GM12878 (cell line): ENCODE data around the gene LLPH. TPM values are rescaled to one million over a fixed set of nuclear protein-coding genes. Genes with fewer than 3 reads are reported as not detected.
A peak's percentile ranks its signal among the peaks of the same experiment; 100 is the strongest.

Experiments used
- ATAC-seq: fragments of 200-7000 bp; cut with Tn5 transposase; 3 replicates; pipeline ENCODE4 v1.9.1; 2020; ENCODE audit warnings: mild to moderate bottlenecking, moderate library complexity
- BruUV-seq: library from RNA; stranded (reverse); fragments of 400-500 nt; replicated peaks from 2 replicates; lab custom pipeline; 2021; lab: Mats Ljungman, UMichigan
- CTCF ChIA-PET: fragments of 300-600 bp; sonication (Branson Sonifier 250); formaldehyde crosslinking; extraction: SDS; loops from one replicate; lab custom pipeline; 2021; ENCODE audit warnings: inconsistent platforms; lab: Yijun Ruan, JAX
- POLR2A ChIA-PET: fragments of 350-600 bp; formaldehyde crosslinking; extraction: SDS; loops from one replicate; lab custom pipeline; 2021; ENCODE audit warnings: inconsistent platforms; lab: Charles Lee
- RAD21 ChIA-PET: fragments of 300-600 bp; sonication (Branson Sonifier 250); formaldehyde crosslinking; loops from one replicate; lab custom pipeline; 2023; ENCODE audit warnings: antibody characterized with exemption; ENCODE audit not compliant: unreplicated experiment; lab: Charles Lee
- SMC1A ChIA-PET: fragments of 300-600 bp; sonication (Branson Sonifier 250); formaldehyde crosslinking; loops from one replicate; lab custom pipeline; 2023; ENCODE audit not compliant: unreplicated experiment, uncharacterized antibody; lab: Charles Lee
- DNase-seq: peaks from one replicate; pipeline ENCODE4 v3.0.0-alpha.2; 2011; ENCODE audit warnings: low read depth, low spot score
- FAIRE-seq: peaks from 3 replicates; lab custom pipeline; 2011; peaks lifted over from hg19 to GRCh38; lab: Jason Lieb, UNC
- H2AFZ ChIP-seq: 2 replicates; pipeline ENCODE4 v1.6.0; 2011; ENCODE audit warnings: low read depth, low read length, control low read depth; ENCODE audit not compliant: control insufficient read depth
- H3K27ac ChIP-seq: 2 replicates; pipeline ENCODE4 v1.5.1; 2011; ENCODE audit warnings: control low read depth; ENCODE audit not compliant: control insufficient read depth, insufficient read depth
- H3K27me3 ChIP-seq, 2 experiments: replicated peaks in 1 of 2; 2 replicates each; pipeline versions ENCODE4 v1.6.0 to v1.6.1; 2011; ENCODE audit warnings: low read length in 1 of 2; ENCODE audit not compliant: control insufficient read depth in 2 of 2, insufficient read depth in 2 of 2
- H3K36me3 ChIP-seq, 2 experiments: 2 replicates each; pipeline ENCODE4 v1.5.1; 2011; ENCODE audit warnings: low read length in 1 of 2; ENCODE audit not compliant: control insufficient read depth in 2 of 2, insufficient read depth in 2 of 2
- H3K4me1 ChIP-seq: 2 replicates; pipeline ENCODE4 v1.6.1; 2011; ENCODE audit warnings: mild to moderate bottlenecking, low read length, moderate library complexity, mixed read lengths; ENCODE audit not compliant: control insufficient read depth, insufficient read depth
- H3K4me2 ChIP-seq: 2 replicates; pipeline ENCODE4 v1.6.0; 2011; ENCODE audit warnings: control low read depth; ENCODE audit not compliant: control insufficient read depth, insufficient read depth
- H3K4me3 ChIP-seq: fragments of 200-600 bp; sonication (generic); 2 replicates; pipeline ENCODE4 v1.5.1; 2016
- H3K79me2 ChIP-seq: 2 replicates; pipeline ENCODE4 v1.6.0; 2011; ENCODE audit warnings: low read length; ENCODE audit not compliant: control insufficient read depth, insufficient read depth
- H3K9ac ChIP-seq: 2 replicates; pipeline ENCODE4 v1.8.0; 2011; ENCODE audit warnings: low read length, control low read depth, mixed read lengths; ENCODE audit not compliant: control insufficient read depth, insufficient read depth
- H3K9me3 ChIP-seq: replicated peaks from 3 replicates; pipeline ENCODE4 v1.5.1; 2011; ENCODE audit warnings: mild to moderate bottlenecking, low read length; ENCODE audit not compliant: control insufficient read depth, insufficient read depth
- H4K20me1 ChIP-seq: 2 replicates; pipeline ENCODE4 v1.6.0; 2011; ENCODE audit not compliant: control insufficient read depth, insufficient read depth
- BRCA1 ChIP-seq: IDR thresholded peaks from 2 replicates; pipeline ENCODE4 v1.6.1; 2011; ENCODE audit warnings: low read depth, low read length, improper control_type of control experiment
- CEBPB ChIP-seq, 2 experiments: fragments of 150-350 bp in 1 of 2; IDR thresholded peaks; 2 replicates each; pipeline ENCODE4 v1.6.1; 2012 to 2014; ENCODE audit warnings: low read depth in 2 of 2, low read length in 2 of 2, borderline replicate concordance in 1 of 2, inconsistent platforms in 1 of 2
- EED ChIP-seq: sonication (generic); IDR thresholded peaks from 2 replicates; pipeline ENCODE4 v1.6.1; 2016; ENCODE audit warnings: antibody characterized with exemption, low read depth
- ESRRA ChIP-seq: IDR thresholded peaks from 2 replicates; pipeline ENCODE4 v1.6.1; 2012; ENCODE audit warnings: mild to moderate bottlenecking, low read length, improper control_type of control experiment
- LARP7 ChIP-seq: fragments of 450-650 bp; IDR thresholded peaks from 2 replicates; pipeline ENCODE4 v1.6.1; 2017; ENCODE audit warnings: mild to moderate bottlenecking
- NFXL1 ChIP-seq: fragments of 450-650 bp; IDR thresholded peaks from 2 replicates; pipeline ENCODE4 v1.6.1; 2017; ENCODE audit warnings: antibody characterized with exemption, mild to moderate bottlenecking, borderline replicate concordance
- PAX5 ChIP-seq: IDR thresholded peaks from 2 replicates; pipeline ENCODE4 v1.6.1; 2011; ENCODE audit warnings: low read depth, low read length, borderline replicate concordance
- RELA ChIP-seq: fragments of 450-650 bp; IDR thresholded peaks from 2 replicates; pipeline ENCODE4 v1.8.0; 2014; ENCODE audit warnings: borderline replicate concordance; ENCODE audit not compliant: partially characterized antibody
- SMAD1 ChIP-seq: fragments of 450-650 bp; IDR thresholded peaks from 2 replicates; pipeline ENCODE4 v1.6.1; 2018; ENCODE audit warnings: mild to moderate bottlenecking, low read depth; ENCODE audit not compliant: partially characterized antibody
- SMC3 ChIP-seq: IDR thresholded peaks from 2 replicates; pipeline ENCODE4 v1.6.1; 2011; ENCODE audit warnings: low read length, improper control_type of control experiment, borderline replicate concordance
- SREBF2 ChIP-seq: IDR thresholded peaks from 2 replicates; pipeline ENCODE4 v1.6.1; 2012; ENCODE audit warnings: mild to moderate bottlenecking, low read length
- ZNF24 ChIP-seq: fragments of 450-650 bp; IDR thresholded peaks from 2 replicates; pipeline ENCODE4 v1.6.1; 2017; ENCODE audit warnings: antibody characterized with exemption, mild to moderate bottlenecking
- ZSCAN29 ChIP-seq: fragments of 450-650 bp; IDR thresholded peaks from 2 replicates; pipeline ENCODE4 v1.6.1; 2017; ENCODE audit warnings: mild to moderate bottlenecking, moderate library complexity
- WGBS: methylation state at CpG from one replicate; pipeline ENCODE4 v1.1.6; 2016; ENCODE audit warnings: low lambda C conversion rate; ENCODE audit not compliant: insufficient replicate concordance, insufficient coverage; ENCODE audit errors: missing lambda C conversion rate; 5-methylcytosine and 5-hydroxymethylcytosine counted together
- in situ Hi-C: fragments of 300-500 bp; cut with MboI; formaldehyde crosslinking; loops from 9 replicates; pipeline ENCODE4 v1.14.3; 2018; ENCODE audit warnings: mixed read lengths
- intact Hi-C: fragments of 100-400 bp; cut with micrococcal nuclease; formaldehyde crosslinking; loops from one replicate; pipeline ENCODE4 v1.14.2; 2022; ENCODE audit not compliant: unreplicated experiment
- polyA plus RNA-seq, 11 experiments: library from polyadenylated mRNA; depleted of rRNA in 4 of 11; unstranded in 6 of 11; stranded (reverse) in 5 of 11; fragments of >200 nt; fragmentation: Nextera tagmentation in 4 of 11; fragmentation: Illumina TruSeq in 1 of 11; extraction: Ambion mirVana in 4 of 11; extraction: Trizol in 1 of 11; gene quantifications; 1 replicate in 1 of 11; 2 replicates in 10 of 11; pipeline versions ENCODE4 v1.2.1 to v1.2.3, GENCODE V29; 2011 to 2016; ENCODE audit warnings: inconsistent platforms in 2 of 11, missing spikeins in 2 of 11, low read depth in 1 of 11
- total RNA-seq, 4 experiments: library from RNA; depleted of rRNA in 3 of 4; stranded (reverse); fragments of >200 nt in 3 of 4; fragmentation: Illumina TruSeq in 1 of 4; extraction: Trizol in 1 of 4; gene quantifications; 2 replicates each; pipeline versions ENCODE4 v1.2.1 to v1.2.3, GENCODE V29; 2013 to 2021
- TF ChIP-seq, protein P1 (sequence below): fragments of 450-650 bp; IDR thresholded peaks from 2 replicates; pipeline ENCODE4 v1.6.1; 2016; ENCODE audit warnings: mild to moderate bottlenecking
- TF ChIP-seq, protein P2 (sequence below): fragments of 450-650 bp; IDR thresholded peaks from 2 replicates; pipeline ENCODE4 v1.6.1; 2017; ENCODE audit warnings: mild to moderate bottlenecking, low read depth, inconsistent platforms; ENCODE audit not compliant: poor library complexity, severe bottlenecking
- TF ChIP-seq, protein P3 (sequence below): IDR thresholded peaks from 2 replicates; pipeline ENCODE4 v1.6.1; 2012; ENCODE audit warnings: low read depth, low read length, improper control_type of control experiment

The LLPH gene
- total and polyA plus RNA-seq, 10 of the 15 experiments (the other 5 are each of a cell fraction or from before 2014, with no cell fraction given) = 15.2 to 107 (median 70.4) TPM

DNA sequence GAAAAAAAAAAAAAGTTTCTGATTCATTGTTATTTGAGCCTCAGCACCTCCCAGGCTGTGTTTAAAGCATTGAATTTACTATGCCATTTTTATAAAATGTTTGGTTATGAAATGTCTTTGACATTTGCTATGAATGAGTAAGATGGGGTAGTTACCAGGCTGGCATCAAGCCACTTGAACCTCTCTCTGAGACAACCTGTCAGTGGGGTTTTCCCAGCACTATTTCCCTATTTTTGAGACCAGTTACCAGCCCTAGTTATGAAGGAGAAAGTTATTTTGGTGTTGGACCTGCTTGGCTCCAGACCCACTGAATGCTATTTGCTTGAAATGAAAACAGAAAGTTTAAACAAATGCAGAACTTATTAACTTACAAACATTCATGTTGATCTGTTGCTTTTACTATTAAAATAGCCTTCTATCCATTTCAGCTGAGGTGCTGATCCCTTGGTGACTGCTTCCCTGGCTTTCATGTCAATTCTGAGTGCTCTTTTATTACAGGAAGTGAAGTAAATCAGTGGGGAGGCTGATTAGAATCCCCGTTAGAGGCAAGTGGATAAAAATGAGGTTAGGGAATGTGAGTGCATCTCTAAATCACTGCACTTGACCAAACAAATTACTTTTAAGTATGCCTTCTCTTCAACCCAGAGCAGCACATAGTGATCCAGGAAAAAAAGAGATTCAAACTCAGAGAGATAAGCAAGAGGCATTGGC is 37.8 kb downstream of the LLPH start:
- H3K27ac ChIP-seq = 0 out of 2 replicates have a peak overlapping the region, but pooled peaks have one; percentile 1
- ChIA-PET POLR2A (no interaction called here), RAD21 (interaction anchor here (0.5 to 1.6 kb wide), 2 partner anchors 344 to 490 kb away, joined by 3 to 6 read pairs; no protein-coding TSS in a partner anchor), CTCF (interaction anchor here (0.8 to 1.0 kb wide), 2 partner anchors 63 to 105 kb away, joined by 3 read pairs; no protein-coding TSS in a partner anchor), SMC1A (interaction anchor here (1.5 kb wide), 1 partner anchor 8 kb away, joined by 6 read pairs; no protein-coding TSS in a partner anchor)
- H3K9ac ChIP-seq = no peak overlapping the region
- ATAC-seq (peak; percentile 94), DNase-seq (no peak), FAIRE-seq (no peak)
- no peaks in the 10 kb centered on the region for H3K79me2 ChIP-seq
- BruUV-seq = no TSS peak
- H3K4me3 ChIP-seq = no peak overlapping the region
- no peaks in the 10 kb centered on the region for H3K36me3 ChIP-seq
- no peaks in the 10 kb centered on the region for H3K27me3 ChIP-seq
- H3K4me1 ChIP-seq = 0 out of 2 replicates have a peak, but pooled peaks cover 4% of the 10 kb centered on the region
- in situ Hi-C loops = no loop called here
- peak overlapping the region; percentile 74 for H2AFZ ChIP-seq
- intact Hi-C loops = no loop called here
- H3K4me2 ChIP-seq = peak overlapping the region; percentile 31
- H3K9me3 ChIP-seq = no peaks in the 10 kb centered on the region; the same call in 2 of the 3 replicates
- no peaks in the 10 kb centered on the region for H4K20me1 ChIP-seq
- WGBS = 0% methylated on average over 1 of the region's 1 CpG
- TF ChIP-seq ESRRA (no peak), SMC3 (no peak), ZSCAN29 (no peak), NFXL1 (no peak), SMAD1 (no peak), LARP7 (no peak), ZNF24 (0 out of 2 replicates have a peak, but pooled peaks have one; percentile 13), BRCA1 (no peak), PAX5 (no peak), RELA (peak; percentile 48), CEBPB (IDR thresholded peaks at IDR 0.05; ENCODE audit: borderline replicate concordance in 1 of 2, low read depth in 2 of 2, low read length in 2 of 2) (no peak), SREBF2 (no peak), EED (no peak)
- TF ChIP-seq, protein P1, sequence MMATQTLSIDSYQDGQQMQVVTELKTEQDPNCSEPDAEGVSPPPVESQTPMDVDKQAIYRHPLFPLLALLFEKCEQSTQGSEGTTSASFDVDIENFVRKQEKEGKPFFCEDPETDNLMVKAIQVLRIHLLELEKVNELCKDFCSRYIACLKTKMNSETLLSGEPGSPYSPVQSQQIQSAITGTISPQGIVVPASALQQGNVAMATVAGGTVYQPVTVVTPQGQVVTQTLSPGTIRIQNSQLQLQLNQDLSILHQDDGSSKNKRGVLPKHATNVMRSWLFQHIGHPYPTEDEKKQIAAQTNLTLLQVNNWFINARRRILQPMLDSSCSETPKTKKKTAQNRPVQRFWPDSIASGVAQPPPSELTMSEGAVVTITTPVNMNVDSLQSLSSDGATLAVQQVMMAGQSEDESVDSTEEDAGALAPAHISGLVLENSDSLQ = peak; percentile 39; the same call in 1 of the 2 replicates
- TF ChIP-seq, protein P2, sequence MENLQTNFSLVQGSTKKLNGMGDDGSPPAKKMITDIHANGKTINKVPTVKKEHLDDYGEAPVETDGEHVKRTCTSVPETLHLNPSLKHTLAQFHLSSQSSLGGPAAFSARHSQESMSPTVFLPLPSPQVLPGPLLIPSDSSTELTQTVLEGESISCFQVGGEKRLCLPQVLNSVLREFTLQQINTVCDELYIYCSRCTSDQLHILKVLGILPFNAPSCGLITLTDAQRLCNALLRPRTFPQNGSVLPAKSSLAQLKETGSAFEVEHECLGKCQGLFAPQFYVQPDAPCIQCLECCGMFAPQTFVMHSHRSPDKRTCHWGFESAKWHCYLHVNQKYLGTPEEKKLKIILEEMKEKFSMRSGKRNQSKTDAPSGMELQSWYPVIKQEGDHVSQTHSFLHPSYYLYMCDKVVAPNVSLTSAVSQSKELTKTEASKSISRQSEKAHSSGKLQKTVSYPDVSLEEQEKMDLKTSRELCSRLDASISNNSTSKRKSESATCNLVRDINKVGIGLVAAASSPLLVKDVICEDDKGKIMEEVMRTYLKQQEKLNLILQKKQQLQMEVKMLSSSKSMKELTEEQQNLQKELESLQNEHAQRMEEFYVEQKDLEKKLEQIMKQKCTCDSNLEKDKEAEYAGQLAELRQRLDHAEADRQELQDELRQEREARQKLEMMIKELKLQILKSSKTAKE = no peak
- TF ChIP-seq, protein P3, sequence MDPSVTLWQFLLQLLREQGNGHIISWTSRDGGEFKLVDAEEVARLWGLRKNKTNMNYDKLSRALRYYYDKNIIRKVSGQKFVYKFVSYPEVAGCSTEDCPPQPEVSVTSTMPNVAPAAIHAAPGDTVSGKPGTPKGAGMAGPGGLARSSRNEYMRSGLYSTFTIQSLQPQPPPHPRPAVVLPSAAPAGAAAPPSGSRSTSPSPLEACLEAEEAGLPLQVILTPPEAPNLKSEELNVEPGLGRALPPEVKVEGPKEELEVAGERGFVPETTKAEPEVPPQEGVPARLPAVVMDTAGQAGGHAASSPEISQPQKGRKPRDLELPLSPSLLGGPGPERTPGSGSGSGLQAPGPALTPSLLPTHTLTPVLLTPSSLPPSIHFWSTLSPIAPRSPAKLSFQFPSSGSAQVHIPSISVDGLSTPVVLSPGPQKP = no peak
